NCI-H1105 treated with DMSO at 0.1 percent for 48 hours (cell line): ENCODE data around the gene MFAP2.
"Not testable (repeated sequence)": the region's sequence is repeated elsewhere in the genome, so short reads cannot be mapped to it uniquely, and the experiment has no call there.

Source experiments
- DNase-seq: peaks from one replicate; lab custom pipeline; 2025; lab: John Stamatoyannopoulos, UW

Gene MFAP2

DNA sequence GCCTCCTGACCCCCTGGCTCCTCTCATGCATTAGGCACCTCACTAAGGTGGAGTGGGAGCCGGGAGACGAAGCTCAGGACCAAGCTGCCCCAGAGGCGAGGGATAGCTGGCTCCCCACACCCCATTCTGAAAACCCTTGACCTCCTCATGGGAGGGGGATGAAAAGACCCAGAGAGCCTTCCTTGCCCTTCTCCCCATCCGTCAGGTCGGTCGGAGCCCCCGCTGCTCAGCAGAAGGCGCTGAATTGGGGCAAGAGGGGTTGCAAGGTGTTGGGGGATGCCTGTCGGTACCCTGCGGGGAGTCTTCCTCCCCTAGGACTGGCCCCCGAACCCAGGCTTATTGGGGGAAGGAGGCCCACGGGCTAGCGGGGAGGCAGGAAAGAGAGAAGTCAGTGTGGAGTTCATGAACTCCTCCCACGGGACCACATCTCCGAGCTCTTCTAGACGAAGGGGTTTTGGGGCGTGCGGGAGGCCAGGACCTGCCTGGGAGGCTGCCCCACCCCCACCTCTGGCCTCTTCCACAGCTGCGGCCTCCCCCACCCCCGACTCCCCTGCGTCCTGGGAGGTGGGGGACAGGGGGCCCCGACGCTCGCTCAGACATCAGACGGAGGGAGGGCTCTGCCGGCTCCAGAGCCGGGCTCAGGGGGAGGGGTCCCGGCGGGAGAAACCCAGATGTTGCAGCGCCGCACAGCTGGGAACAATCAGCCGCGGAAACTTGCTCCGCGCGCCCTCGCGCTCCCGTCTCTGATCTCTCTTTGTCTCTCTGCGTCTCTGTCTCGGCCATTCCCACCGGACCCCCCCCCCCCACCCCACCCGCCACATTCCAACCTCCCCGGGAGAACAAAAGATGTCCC is 719 bp downstream of the MFAP2 start:
- peak; percentile 7 for DNase-seq

DNA sequence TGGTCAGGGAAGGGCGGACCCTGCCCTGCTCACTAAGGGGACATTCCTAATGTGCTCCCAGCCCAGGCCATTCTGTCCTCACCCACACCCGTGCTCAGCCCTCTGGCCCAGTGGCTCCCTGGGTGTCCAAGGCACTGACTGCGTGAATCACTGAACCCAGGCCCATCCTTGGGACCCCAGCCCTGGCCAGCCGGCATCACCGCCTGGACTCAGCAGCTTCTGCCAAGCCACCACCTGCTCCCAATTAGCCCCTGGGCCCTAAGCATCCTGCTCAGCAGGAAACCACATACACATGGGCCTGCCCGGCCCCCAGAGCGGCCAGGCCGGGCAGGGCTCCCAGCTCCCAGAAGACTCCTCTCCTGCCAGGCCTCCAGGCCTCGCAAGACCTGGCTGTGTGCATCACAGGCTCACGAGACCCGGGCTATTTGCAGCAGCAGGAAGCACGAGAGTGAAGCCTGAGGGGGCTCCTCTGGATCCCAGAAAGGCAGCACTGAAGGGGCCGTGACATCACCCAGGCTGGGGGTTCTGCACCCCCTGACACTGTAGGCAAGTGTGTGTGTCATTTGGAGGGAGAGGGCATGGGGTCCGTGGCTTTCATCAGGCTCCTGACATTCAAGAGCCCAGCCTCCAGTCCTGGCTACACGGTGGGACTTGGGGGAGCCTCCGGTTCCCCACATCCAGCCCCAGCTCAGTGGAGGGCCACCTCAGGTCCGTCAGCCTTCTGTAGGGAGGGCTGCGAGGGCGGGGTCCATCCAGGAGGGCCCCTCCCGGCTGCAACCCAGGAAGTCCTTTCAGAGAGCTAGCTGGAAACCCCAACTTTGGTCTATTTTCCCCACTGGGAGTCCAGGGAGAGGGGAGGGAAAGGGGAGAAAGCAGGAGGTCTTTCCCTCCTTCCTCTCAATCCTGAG is 1.6 kb downstream of the MFAP2 start:
- no peak for DNase-seq

DNA sequence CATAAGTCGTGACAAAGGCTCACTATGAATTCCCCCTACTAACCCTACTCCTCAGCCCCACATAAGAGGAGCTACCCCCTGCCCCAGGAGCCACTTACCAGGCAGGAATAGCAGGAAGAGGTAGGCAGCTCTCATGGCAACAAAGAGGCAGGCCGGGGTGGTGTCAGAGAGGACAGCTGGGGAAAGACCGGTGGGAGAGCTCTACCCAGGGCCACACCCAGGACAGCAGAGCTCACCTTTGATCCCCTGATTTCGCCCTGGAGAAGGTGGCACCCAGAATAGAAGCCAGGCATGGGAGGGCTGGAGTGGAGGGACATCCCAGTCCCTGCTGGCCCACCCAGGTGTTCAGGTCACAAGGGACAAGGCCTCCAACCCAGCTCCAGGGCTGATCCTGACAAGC is 2.3 kb downstream of the MFAP2 start:
- no peak for DNase-seq

DNA sequence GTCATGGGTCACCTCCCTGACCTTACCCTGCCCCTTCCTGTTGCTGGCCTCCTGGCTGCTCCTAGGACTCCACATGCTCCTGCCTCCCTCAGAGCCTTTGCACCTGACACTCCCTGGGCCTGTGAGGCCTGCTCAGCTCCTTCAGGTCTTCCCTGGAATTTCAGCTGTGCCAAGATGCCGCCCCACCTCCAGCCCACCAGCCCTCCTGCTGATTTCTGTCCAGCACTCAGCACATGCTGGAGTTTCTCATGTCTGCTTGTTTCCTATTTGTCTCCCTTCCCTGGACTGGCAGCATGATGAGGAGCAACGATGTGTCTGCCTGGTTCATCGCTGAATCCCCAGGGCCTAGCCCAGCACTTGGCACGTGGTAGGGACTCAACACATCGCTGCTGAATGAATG is 3.0 kb downstream of the MFAP2 start:
- DNase-seq, result no peak

DNA sequence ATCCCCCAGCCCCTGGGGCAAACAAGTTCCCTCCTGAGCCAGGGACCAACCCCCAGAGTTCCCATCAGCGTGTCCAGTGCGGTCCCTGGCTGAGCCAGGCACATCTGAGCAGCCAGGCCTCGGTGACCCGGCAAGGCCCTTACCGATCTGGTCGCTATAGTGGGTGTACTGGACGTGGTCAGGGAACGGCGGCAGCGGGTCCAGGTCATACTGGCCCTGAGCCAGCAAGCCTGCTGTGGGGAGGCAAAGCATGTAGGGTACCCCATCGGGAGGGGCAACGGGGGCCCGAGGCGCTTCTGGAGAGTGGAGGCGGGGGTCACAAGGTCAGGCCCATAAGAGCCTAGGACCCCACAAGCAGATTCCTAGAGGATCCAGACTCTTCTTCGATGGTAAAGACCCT is 3.5 kb downstream of the MFAP2 start:
- no peak for DNase-seq

DNA sequence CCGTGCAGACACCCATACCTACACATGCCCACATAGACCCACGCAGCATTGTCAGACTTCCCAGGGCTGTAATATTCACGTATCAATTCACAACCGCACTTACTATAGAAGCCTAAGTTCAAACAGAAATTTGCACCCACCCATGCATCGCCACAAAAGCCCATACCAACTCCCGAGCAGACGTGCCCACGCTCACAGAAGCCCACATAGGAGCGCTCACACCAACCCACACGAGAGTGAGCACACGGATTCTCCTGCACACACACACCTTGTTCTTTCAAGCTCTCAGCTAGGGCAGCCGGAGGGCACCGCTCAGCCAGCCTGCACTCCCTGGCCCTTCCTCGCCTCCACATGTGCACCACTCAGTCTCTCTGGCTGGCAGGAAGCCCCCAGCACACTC is 4.6 kb downstream of the MFAP2 start:
- no peak for DNase-seq

DNA sequence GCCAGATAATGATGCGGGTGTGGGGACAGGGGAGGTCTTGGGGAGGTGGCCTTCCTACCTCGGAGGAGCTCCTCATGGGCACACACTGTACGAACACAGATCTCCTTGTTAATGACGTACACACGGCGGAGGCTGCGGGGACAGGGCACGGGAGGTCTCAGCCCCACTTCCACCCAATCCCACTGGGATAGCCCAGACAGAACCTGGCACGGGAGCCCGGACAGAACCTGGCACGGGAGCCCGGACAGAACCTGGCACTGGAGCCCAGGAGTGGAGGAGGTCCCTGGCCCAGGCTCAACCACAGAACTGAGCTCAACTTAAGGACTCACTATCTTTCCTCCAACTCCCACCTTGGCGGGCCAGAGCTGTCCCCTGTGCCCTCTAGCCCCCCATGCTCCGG is 5.2 kb downstream of the MFAP2 start:
- DNase-seq, result no peak

DNA sequence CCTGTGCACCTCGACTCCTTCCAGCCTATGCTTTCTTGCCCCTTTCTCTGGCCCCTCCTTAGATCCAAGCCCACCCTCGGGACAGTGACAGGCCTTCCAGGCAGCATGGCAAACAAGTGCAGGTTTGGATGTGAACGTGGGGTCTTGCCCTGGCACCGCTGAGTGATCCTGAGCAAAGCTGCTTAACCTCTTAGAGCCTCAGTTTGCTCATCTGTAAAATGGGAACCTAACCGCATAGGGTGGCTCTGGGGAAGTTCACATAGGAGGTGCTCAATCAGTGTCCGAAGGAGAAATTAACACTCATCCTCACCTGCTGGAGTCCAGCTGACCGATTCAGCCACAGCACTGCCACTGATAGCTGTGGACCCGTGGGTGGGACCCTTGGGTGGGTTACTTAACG is 7.2 kb downstream of the MFAP2 start:
- DNase-seq, result no peak

DNA sequence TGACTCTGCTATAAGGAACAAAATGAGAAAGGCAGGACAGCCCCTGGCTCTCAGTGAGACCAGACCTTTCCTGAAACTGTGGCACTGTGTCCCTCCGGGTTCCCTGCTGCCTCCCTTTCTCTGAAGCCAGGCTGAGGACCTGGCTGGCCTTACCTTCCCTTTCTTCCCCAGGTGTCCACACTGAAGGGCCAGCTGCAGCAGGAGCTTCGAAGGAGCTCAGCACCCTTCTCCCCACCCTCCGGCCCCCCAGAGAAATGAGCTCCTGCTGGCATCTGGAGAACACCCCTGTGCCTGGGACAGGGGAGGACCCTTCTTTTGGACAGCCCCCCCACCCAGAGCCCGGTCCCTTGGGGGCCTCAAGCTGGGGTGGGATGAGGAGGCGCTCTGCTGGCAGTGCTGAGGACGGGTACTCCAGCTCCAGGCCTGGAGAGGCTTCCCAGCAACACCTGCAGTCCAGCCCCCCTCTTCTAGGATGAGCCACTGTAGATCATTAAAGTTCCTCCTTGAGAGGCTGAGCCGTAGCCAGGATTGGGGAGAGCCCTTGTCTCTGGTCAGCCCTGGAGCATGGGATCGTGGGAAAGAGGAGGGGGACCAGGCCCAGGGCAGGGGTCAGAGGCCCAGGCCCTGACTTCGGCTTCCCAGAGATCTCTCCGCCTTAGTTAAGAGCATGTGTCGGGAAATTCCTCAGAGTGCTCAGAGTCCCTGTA is 8.1 kb downstream of the MFAP2 start:
- DNase-seq, result no peak

DNA sequence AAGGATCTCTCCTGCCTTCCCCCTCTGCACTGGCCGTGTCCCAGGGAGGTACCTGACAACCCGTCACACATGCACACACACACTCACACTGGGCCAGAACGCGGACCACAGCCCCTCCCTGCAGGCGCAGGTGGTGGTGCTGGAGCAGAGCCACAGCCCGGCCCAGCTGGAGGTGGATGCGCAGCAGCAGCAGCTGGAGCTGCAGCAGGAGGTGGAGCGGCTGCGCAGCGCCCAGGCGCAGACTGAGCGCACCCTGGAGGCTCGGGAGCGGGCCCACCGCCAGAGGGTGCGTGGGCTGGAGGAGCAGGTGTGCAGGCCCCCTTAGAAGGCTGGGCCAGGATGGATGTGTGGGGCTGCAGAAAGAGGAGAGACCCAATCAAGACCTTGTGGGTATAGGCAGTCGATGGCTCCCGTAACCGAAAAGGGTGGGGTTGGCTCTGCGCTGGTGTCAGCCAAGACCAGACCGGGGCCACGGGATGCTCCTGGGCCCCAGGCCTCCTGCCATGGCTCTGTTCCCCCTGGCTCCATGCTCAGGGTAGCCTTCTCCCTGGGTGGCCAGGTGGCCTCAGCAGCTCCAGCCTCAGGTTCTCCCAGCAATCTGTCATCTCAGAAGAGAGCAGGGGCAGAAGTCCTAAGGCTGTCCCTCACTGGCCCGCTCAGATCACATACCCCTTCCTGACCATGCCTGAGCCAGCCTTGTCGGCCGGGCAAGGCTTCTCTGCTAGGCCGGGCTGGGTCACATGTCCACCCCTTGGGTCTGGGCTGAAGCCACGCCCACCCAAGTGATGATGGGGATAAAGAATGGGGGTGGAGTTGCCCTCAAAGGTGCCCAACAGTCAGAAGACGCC is 8.9 kb downstream of the MFAP2 start:
- DNase-seq, result peak; percentile 88

DNA sequence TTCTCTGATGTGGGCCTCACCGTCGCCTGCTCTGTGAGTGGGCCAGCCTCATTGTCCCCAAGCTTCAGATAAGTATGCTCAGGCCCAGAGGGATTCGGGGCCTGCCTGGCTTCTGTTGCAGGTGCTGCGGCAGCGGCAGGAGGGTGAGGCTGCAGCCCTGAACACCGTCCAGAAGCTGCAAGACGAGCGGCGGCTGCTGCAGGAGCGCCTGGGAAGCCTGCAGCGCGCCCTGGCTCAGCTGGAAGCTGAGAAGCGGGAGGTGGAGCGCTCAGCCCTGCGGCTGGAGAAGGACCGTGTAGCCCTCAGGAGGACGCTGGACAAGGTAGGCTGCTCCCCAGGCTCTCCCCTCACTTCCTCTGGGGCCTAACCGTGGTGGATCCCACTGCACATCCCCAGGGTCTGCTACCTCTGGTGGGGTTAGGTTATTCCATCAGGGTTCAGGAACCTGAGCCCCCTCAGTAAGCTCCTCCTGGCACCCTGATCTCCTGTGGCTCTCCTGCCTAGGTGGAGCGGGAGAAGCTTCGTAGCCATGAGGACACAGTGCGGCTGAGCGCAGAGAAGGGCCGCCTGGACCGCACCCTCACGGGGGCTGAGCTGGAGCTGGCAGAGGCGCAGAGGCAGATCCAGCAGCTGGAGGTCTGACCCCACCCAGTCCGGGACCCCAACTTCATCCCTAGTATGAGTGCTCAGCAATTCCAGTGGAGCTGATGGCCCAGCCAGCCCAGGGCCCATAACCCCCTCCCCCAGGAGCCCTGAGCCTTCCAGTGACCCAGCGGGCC is 10.1 kb downstream of the MFAP2 start:
- no peak for DNase-seq

DNA sequence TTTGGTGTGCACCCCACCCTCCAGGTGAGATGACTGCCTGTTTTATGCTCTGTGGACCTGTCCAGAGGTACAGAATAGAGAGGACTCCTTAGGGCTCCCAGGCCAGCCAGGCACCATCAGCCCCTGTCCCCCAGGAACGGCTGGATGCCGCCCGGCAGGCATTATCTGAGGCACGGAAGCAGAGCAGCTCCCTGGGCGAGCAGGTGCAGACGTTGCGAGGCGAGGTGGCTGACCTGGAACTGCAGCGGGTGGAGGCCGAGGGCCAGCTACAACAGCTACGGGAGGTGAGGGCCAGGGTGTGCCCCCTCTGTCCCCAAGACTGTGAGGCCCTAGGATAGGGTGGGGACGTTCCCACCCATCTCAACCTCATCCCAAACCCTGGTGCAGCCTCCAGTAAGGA is 10.8 kb downstream of the MFAP2 start:
- no peak for DNase-seq

DNA sequence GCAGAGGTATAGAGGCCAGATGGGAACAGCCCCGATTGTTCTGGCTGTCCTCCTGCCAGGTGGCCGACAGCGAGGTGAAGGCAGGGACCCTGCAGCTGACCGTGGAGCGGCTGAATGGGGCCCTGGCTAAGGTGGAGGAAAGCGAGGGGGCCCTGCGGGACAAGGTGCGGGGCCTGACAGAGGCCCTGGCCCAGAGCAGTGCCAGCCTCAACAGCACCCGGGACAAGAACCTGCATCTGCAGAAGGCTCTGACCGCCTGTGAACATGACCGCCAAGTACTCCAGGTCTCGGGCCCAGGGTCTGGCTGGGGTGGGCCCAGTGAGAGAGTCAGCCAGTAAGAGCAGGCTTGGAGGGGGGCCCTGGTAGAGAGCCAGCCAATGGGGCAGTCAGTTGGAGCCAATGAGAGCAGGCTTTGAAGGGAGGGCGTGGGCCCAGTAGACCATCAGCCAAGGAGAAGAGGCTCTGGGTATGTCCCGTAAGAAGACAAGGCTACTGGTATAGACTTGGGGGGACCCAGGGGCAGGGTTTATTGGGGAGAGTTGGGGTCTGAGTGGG is 11.3 kb downstream of the MFAP2 start:
- no peak for DNase-seq

DNA sequence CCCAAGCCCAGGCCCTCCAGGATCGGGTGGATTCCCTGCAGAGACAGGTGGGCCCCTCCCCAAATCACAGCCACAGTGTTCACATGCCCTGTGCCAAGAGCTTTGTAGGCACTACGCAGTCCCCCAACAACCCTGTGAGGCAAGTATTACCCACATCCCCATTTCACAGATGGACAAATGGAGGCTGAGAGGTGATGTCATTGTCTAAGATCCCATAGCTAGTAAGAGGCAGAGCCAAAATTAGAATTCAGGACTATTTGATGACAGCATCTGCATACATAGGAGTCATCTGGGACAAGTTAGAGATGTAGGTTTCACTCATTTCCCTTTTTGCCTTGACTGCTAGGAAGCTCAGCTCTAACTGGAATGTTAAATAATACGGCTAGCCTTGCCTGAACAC is 12.0 kb downstream of the MFAP2 start:
- no peak for DNase-seq

DNA sequence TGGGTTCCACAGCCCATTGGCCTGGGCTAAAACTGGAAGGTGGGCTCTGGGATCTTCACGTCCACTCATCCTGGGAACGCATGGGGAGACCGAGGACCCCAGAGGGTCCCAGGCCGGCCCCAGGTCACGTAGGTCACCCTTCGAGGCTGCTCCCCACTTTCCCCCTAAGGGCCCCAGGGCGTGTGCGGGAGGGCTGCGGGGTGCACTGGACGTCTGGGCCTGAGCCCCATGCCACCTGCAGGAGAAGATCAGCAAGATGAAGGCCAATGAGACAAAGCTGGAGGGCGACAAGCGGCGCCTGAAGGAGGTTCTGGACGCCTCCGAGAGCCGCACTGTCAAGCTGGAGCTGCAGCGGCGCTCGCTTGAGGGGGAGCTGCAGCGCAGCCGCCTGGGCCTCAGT is 12.5 kb downstream of the MFAP2 start:
- no peak for DNase-seq

DNA sequence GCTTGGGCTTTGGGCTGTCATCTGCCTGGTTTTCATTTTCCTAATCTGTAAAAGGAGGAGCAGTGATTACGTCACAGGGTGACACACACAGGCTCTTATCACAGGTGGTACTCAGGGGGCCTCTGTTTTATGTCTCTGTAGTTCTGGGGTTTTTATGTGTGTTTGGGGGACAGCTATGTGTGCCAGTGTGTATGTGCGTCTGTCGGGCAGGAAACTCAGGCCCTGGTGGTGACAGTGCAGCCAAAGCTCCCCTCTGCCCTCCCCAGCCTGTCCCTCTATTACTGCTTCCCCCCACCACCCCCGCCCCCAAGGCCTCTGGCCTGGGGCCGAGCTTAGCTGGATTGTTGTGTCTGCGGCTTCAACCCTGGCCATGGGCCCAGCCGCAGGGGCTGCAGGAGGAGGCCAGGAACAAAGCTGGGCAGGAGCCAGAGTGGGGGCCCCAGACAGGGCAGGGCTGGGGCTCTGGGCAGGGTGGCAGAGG is 13.3 kb downstream of the MFAP2 start:
- DNase-seq, result peak; percentile 19

DNA sequence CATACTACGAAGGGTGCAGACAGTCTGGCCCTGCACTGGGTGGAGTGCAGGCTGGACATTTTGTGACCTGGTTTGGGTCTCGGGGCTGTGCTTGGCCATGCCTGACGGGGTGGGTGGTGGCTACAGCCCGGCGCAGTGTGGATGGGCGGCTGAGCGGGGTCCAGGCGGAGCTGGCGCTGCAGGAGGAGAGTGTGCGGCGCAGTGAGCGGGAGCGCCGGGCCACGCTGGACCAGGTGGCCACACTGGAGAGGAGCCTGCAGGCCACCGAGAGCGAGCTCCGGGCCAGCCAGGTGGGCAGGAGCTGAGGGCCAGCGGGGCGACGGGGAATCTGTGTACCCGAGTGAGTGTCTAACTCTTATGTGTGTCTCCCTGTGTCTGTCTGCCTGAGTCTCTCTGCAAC is 14.1 kb downstream of the MFAP2 start:
- DNase-seq, result no peak

DNA sequence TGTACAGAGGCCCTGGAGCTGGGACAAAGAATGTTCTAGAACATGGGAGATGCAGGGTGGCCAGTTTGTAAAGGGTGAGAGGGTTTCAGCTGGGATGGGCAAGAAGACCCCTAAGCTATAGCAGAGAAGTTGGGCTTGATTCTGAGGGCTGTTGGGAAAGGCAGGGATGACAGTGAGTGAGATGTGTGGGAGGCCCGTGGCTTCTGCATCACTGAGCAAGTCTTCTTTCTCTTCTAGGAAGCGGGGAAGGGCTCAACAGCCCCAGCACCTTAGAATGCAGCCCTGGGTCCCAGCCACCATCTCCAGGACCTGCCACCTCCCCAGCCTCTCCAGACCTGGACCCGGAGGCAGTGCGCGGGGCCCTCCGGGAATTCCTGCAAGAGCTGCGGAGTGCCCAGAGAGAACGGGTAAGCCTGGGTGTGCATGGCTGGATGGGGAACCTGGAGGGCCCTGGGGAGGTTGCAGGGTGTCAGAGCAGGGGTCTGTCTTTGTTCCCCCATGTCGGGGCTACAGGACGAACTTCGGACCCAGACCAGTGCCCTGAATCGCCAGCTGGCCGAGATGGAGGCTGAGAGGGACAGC is 14.8 kb downstream of the MFAP2 start:
- DNase-seq, result no peak

DNA sequence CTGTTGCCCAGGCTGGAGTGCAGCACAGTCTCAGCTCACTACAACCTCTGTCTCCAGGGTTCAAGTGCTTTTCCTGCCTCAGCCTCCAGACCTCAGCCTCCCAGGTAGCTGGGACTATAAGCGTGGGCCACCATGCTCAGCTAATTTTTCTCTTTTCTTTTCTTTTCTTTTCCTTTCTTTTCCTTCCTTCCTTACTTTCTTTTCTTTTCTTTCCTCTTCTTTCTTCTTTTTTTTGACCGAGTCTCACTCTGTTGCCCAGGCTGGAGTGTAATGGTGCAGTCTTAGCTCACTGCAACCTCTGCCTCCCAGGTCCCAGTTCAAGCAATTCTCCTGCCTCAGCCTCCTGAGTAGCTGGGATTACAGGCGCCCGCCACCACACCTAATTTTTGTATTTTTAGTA is 16.3 kb downstream of the MFAP2 start:
- DNase-seq, result not testable (repeated sequence)
